SU-DHL-6 (cell line): ENCODE data around the gene SLC8A2.

ENCODE experiments used
- EZH2phosphoT487 ChIP-seq: fragments of 200-600 bp; sonication (generic), shearing (Covaris generic); conservative IDR thresholded peaks from 2 replicates; pipeline ENCODE4 v1.6.1; 2018; ENCODE audit warnings: mild to moderate bottlenecking, antibody characterized with exemption, low read length, moderate library complexity, mixed read lengths
- TF ChIP-seq, protein P1 (sequence below): fragments of 200-600 bp; sonication (generic); IDR thresholded peaks from one replicate; pipeline ENCODE4 v1.5.1; 2017; ENCODE audit warnings: antibody characterized with exemption, mild to moderate bottlenecking, low read length, moderate library complexity; ENCODE audit not compliant: insufficient read depth, poor library complexity, severe bottlenecking

DNA sequence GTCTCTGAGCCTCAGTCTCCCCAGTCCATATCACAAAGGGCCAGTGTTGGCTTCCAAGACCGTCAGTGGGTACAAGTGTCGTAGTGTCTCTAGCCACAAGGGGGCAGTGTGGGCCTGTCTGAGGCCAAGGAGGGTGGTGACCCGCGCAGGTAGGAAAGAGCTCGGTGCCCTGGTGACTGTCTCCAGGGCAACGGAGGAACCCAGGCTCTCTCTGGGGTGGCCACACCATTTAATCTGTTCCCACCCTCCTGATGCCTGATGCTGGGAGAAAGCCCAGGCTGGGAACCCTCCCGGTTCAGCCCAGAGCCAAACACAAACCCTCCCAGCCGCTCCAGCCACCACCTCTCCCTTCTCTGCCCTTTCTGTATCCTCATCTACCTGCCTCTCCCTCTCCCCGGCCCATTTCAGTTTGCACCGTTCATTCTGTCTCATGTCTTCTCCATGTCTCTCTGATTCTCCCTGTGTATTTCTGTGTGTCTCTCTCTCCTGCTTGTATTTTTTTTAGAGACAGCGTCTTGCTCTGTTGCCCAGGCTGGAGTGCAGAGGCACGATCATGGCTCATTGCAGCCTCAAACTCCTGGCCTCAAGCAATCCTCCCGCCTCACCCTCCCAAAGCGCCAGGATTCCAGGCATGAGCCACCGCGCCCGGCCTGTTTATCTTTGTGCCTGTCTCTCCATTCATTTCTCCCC lies 34.8 kb downstream of the SLC8A2 start:
- TF ChIP-seq, protein P1, sequence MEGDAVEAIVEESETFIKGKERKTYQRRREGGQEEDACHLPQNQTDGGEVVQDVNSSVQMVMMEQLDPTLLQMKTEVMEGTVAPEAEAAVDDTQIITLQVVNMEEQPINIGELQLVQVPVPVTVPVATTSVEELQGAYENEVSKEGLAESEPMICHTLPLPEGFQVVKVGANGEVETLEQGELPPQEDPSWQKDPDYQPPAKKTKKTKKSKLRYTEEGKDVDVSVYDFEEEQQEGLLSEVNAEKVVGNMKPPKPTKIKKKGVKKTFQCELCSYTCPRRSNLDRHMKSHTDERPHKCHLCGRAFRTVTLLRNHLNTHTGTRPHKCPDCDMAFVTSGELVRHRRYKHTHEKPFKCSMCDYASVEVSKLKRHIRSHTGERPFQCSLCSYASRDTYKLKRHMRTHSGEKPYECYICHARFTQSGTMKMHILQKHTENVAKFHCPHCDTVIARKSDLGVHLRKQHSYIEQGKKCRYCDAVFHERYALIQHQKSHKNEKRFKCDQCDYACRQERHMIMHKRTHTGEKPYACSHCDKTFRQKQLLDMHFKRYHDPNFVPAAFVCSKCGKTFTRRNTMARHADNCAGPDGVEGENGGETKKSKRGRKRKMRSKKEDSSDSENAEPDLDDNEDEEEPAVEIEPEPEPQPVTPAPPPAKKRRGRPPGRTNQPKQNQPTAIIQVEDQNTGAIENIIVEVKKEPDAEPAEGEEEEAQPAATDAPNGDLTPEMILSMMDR: peak; percentile 86
- no peak for TF ChIP-seq EZH2phosphoT487
